Medulla oblongata (tissue), 1 donor: ENCODE results near the gene PTGDR.

ENCODE experiments used
- DNase-seq: peaks from one replicate; pipeline ENCODE4 v3.0.0-alpha.2; 2015; ENCODE audit errors: extremely low spot score

Gene PTGDR

GRCh38 chr14:52310541-52310940 is 43.0 kb downstream of the PTGDR start:
- no peak for DNase-seq

- DNase-seq, result no peak
Observed at GRCh38 chr14:52312931-52313355, 45.4 kb downstream of the PTGDR start.

GRCh38 chr14:52313462-52313861 is 46.0 kb downstream of the PTGDR start:
- DNase-seq, result no peak

GRCh38 chr14:52313903-52314594 is 46.6 kb downstream of the PTGDR start, which contains the start of gene PTGER2:
TSS of gene PTGER2 (plus strand) at chr14:52314312. CDS start at chr14:52314549, 237 bp downstream.
- DNase-seq, result peak; percentile 21

- no peak for DNase-seq
Observed at GRCh38 chr14:52314595-52315354, 47.3 kb downstream of the PTGDR start.

GRCh38 chr14:52315355-52315718 is 47.8 kb downstream of the PTGDR start:
- DNase-seq, result no peak

GRCh38 chr14:52318062-52318461 is 50.6 kb downstream of the PTGDR start:
- no peak for DNase-seq

GRCh38 chr14:52318826-52319645 is 51.5 kb downstream of the PTGDR start:
- no peak for DNase-seq

- DNase-seq, result no peak
Observed at GRCh38 chr14:52319919-52320318, 52.4 kb downstream of the PTGDR start.

- DNase-seq, result peak; percentile 37
Observed at GRCh38 chr14:52325126-52325525, 57.6 kb downstream of the PTGDR start.

- DNase-seq, result no peak
Observed at GRCh38 chr14:52325630-52326029, 58.1 kb downstream of the PTGDR start.
